K562 (cell line): Measurements from ENCODE around the gene PRKAG2. TPM values are rescaled to one million over a fixed set of nuclear protein-coding genes. Genes with fewer than 3 reads are reported as not detected.

Experiments
- ATAC-seq: fragments of 200-7000 bp; cut with Tn5 transposase; 3 replicates; pipeline ENCODE4 v1.9.1; 2020; ENCODE audit warnings: moderate library complexity
- BruUV-seq: library from RNA; stranded (reverse); fragments of 400-500 nt; replicated peaks from 2 replicates; lab custom pipeline; 2021; lab: Mats Ljungman, UMichigan
- CTCF ChIA-PET: fragments of 300-600 bp; formaldehyde crosslinking; extraction: SDS; loops from one replicate; lab custom pipeline; 2021; ENCODE audit warnings: low intra/inter-chr PET ratio; lab: Yijun Ruan, JAX
- POLR2A ChIA-PET: fragments of 300-600, 350-650 bp; sonication (Branson Sonifier 250); formaldehyde crosslinking; extraction: SDS; loops from one replicate; lab custom pipeline; 2021; ENCODE audit warnings: antibody characterized with exemption, inconsistent platforms; lab: Yijun Ruan, JAX
- DNase-seq, 4 experiments: peaks; one replicate each; pipeline versions ENCODE4 v3.0.0 to v3.0.0-alpha.2; 2011 to 2018; ENCODE audit warnings: low spot score in 3 of 4, mixed read lengths in 3 of 4; ENCODE audit errors: extremely low read depth in 1 of 4
- FAIRE-seq: peaks from 2 replicates; lab custom pipeline; 2011; peaks lifted over from hg19 to GRCh38; lab: Jason Lieb, UNC
- H2AFZ ChIP-seq: 2 replicates; pipeline ENCODE4 v1.6.0; 2011; ENCODE audit warnings: low read depth, low read length, control low read depth, inconsistent platforms
- H3K27ac ChIP-seq: fragments of 200-600 bp; 3 replicates; pipeline ENCODE4 v1.8.0; 2011; ENCODE audit warnings: low read depth, mild to moderate bottlenecking, control low read depth, inconsistent platforms, low read length, moderate library complexity, mixed read lengths; ENCODE audit errors: extremely low read depth
- H3K27me3 ChIP-seq, 2 experiments: fragments of 300-600 bp in 1 of 2; 2 replicates in 1 of 2; 3 replicates in 1 of 2; pipeline versions ENCODE4 v1.6.0 to v1.8.0; 2011; ENCODE audit warnings: inconsistent platforms in 2 of 2, low read length in 2 of 2, mild to moderate bottlenecking in 1 of 2, mixed read lengths in 1 of 2, moderate library complexity in 1 of 2; ENCODE audit not compliant: control insufficient read depth in 2 of 2, insufficient read depth in 2 of 2
- H3K36me3 ChIP-seq: fragments of 300-600 bp; 3 replicates; pipeline ENCODE4 v1.8.0; 2011; ENCODE audit warnings: mild to moderate bottlenecking, low read length, inconsistent platforms; ENCODE audit not compliant: control insufficient read depth, insufficient read depth
- H3K4me1 ChIP-seq, 2 experiments: fragments of 200-600 bp in 1 of 2; replicated peaks in 1 of 2; 2 replicates in 1 of 2; 3 replicates in 1 of 2; pipeline versions ENCODE4 v1.5.1 to v1.8.0; 2011; ENCODE audit warnings: inconsistent platforms in 2 of 2, low read length in 2 of 2, mild to moderate bottlenecking in 1 of 2, mixed read lengths in 1 of 2, moderate library complexity in 1 of 2; ENCODE audit not compliant: control insufficient read depth in 2 of 2, insufficient read depth in 2 of 2
- H3K4me2 ChIP-seq: 2 replicates; pipeline ENCODE4 v1.6.1; 2011; ENCODE audit warnings: low read length, control low read depth, inconsistent platforms, mixed read lengths; ENCODE audit not compliant: insufficient read depth
- H3K4me3 ChIP-seq: fragments of 200-600 bp; sonication (generic), shearing (Covaris generic); 2 replicates; pipeline ENCODE4 v1.5.1; 2016; ENCODE audit warnings: control low read depth, inconsistent platforms
- H3K79me2 ChIP-seq: fragments of 200-600 bp; 3 replicates; pipeline ENCODE4 v1.8.0; 2011; ENCODE audit warnings: low read length, inconsistent platforms; ENCODE audit not compliant: control insufficient read depth, insufficient read depth
- H3K9ac ChIP-seq, 2 experiments: 2 replicates each; pipeline versions ENCODE4 v1.6.0 to v1.6.1; 2011; ENCODE audit warnings: low read depth in 2 of 2, low read length in 2 of 2, control low read depth in 1 of 2, inconsistent platforms in 1 of 2, mild to moderate bottlenecking in 1 of 2, mixed read lengths in 1 of 2; ENCODE audit not compliant: insufficient read depth in 1 of 2
- H3K9me1 ChIP-seq: one replicate; pipeline ENCODE4 v1.6.0; 2011; ENCODE audit warnings: inconsistent platforms, mild to moderate bottlenecking, low read length, moderate library complexity; ENCODE audit not compliant: control insufficient read depth, insufficient read depth
- H3K9me3 ChIP-seq: replicated peaks from 2 replicates; pipeline ENCODE4 v1.5.1; 2011; ENCODE audit warnings: low read depth, low read length, inconsistent platforms; ENCODE audit not compliant: control insufficient read depth, insufficient read depth
- H4K20me1 ChIP-seq: replicated peaks from 2 replicates; pipeline ENCODE4 v1.6.1; 2011; ENCODE audit warnings: low read length, inconsistent platforms, mixed read lengths; ENCODE audit not compliant: control insufficient read depth, insufficient read depth
- BMI1 ChIP-seq: fragments of 150-350 bp; IDR thresholded peaks from 2 replicates; pipeline ENCODE4 v1.6.1; 2014; ENCODE audit warnings: low read length
- BRF2 ChIP-seq: IDR thresholded peaks from 3 replicates; pipeline ENCODE4 v1.6.1; 2011; ENCODE audit warnings: borderline replicate concordance, mild to moderate bottlenecking; ENCODE audit not compliant: insufficient read length, insufficient read depth
- CEBPG ChIP-seq, 3 experiments: fragments of 200-800 bp in 1 of 3; sonication (Bioruptor generic) in 1 of 3; sonication (generic) in 1 of 3; formaldehyde crosslinking in 1 of 3; IDR thresholded peaks in 2 of 3; conservative IDR thresholded peaks in 1 of 3; 2 replicates each; pipeline versions ENCODE4 v1.6.1 to v1.8.0; 2016 to 2022; ENCODE audit warnings: missing compliant biosample characterization in 2 of 3, missing genetic modification characterization in 2 of 3, mild to moderate bottlenecking in 1 of 3, missing genetic modification reagents in 1 of 3
- CTCFL ChIP-seq: IDR thresholded peaks from 2 replicates; pipeline ENCODE4 v1.6.1; 2011; ENCODE audit warnings: borderline replicate concordance, low read depth, mild to moderate bottlenecking, moderate library complexity, low read length; ENCODE audit not compliant: insufficient read depth, poor library complexity, severe bottlenecking
- DACH1 ChIP-seq: fragments of 450-650 bp; IDR thresholded peaks from 2 replicates; pipeline ENCODE4 v1.6.1; 2018; ENCODE audit not compliant: partially characterized antibody
- EGR1 ChIP-seq: fragments of 450-650 bp; conservative IDR thresholded peaks from 2 replicates; pipeline ENCODE4 v1.6.1; 2017; ENCODE audit warnings: mild to moderate bottlenecking
- ESRRA ChIP-seq: fragments of 450-650 bp; IDR thresholded peaks from 2 replicates; pipeline ENCODE4 v1.6.1; 2014; ENCODE audit warnings: low read depth, mild to moderate bottlenecking, moderate library complexity, borderline replicate concordance
- JUNB ChIP-seq: fragments of 450-650 bp; formaldehyde crosslinking; conservative IDR thresholded peaks from 2 replicates; pipeline ENCODE4 v1.4.0; 2020; ENCODE audit warnings: mild to moderate bottlenecking
- KHSRP ChIP-seq: fragments of 450-650 bp; IDR thresholded peaks from 2 replicates; pipeline ENCODE4 v1.6.1; 2017
- NFE2L1 ChIP-seq: fragments of 450-650 bp; IDR thresholded peaks from 2 replicates; pipeline ENCODE4 v1.6.1; 2016; ENCODE audit warnings: missing genetic modification characterization, low read depth, mild to moderate bottlenecking, missing compliant biosample characterization, moderate library complexity, borderline replicate concordance
- TCF3 ChIP-seq: sonication (generic); formaldehyde crosslinking; IDR thresholded peaks from 2 replicates; pipeline ENCODE4 v1.4.0; 2020; ENCODE audit warnings: mild to moderate bottlenecking, missing genetic modification reagents
- TCFL5 ChIP-seq: fragments of 250-450 bp; sonication (Bioruptor Pico); conservative IDR thresholded peaks from 2 replicates; pipeline ENCODE4 v1.6.1; 2021; ENCODE audit warnings: mild to moderate bottlenecking, moderate library complexity, matching md5 sums
- ZFPM2 ChIP-seq: fragments of 250-450 bp; sonication (Bioruptor Pico); IDR thresholded peaks from 2 replicates; pipeline ENCODE4 v1.5.1; 2022; ENCODE audit warnings: mild to moderate bottlenecking
- WGBS: fragments of 100-300 bp; shearing (Covaris generic); methylation state at CpG from one replicate; pipeline ENCODE4 v1.1.6; 2016; ENCODE audit warnings: low coverage, mixed read lengths; ENCODE audit not compliant: insufficient coverage; ENCODE audit errors: missing lambda C conversion rate; 5-methylcytosine and 5-hydroxymethylcytosine counted together
- in situ Hi-C: fragments of 300-500 bp; cut with MboI; formaldehyde crosslinking; loops from 4 replicates; pipeline ENCODE4 v1.15.0; 2018; ENCODE audit warnings: inconsistent platforms, mixed read lengths
- intact Hi-C: fragments of 100-400 bp; cut with micrococcal nuclease; formaldehyde crosslinking; loops from 2 replicates; pipeline ENCODE4 v1.14.2; 2022
- polyA plus RNA-seq, 8 experiments: library from polyadenylated mRNA; depleted of rRNA in 4 of 8; stranded (reverse) in 5 of 8; unstranded in 3 of 8; fragments of >200 nt; fragmentation: Nextera tagmentation in 2 of 8; fragmentation: Illumina TruSeq in 1 of 8; extraction: Ambion mirVana in 2 of 8; extraction: Trizol in 1 of 8; gene quantifications; 2 replicates each; pipeline versions ENCODE4 v1.2.1 to v1.2.3, GENCODE V29; 2011 to 2014; ENCODE audit warnings: inconsistent platforms in 1 of 8, missing spikeins in 1 of 8
- total RNA-seq, 7 experiments: library from RNA; depleted of rRNA in 6 of 7; stranded (reverse); fragments of >200 nt in 6 of 7; fragmentation: Illumina TruSeq in 2 of 7; extraction: Trizol in 2 of 7; gene quantifications; 2 replicates each; pipeline versions ENCODE4 v1.2.1 to v1.2.3, GENCODE V29; 2011 to 2021; ENCODE audit warnings: low replicate concordance in 1 of 7

Gene PRKAG2
- total and polyA plus RNA-seq, 9 of the 15 experiments (the other 6 are each of a cell fraction or from before 2014, with no cell fraction given) = 0.99 to 5.6 (median 3.3) TPM

GRCh38 chr7:151805191-151805590, 71.7 kb downstream of the PRKAG2 start:
- no peaks in the 10 kb centered on the region for H3K36me3 ChIP-seq
- no peak overlapping the region for H3K27ac ChIP-seq
- H3K4me2 ChIP-seq = no peak overlapping the region
- FAIRE-seq = no peak
- DNase-seq = no peak
- TF ChIP-seq CEBPG (CRISPR knock-in tag; IDR thresholded peaks at IDR 0.05) = no peak
- no peak for TF ChIP-seq CEBPG (tag; conservative IDR thresholded peaks at IDR 0.05 in 1 of 2, IDR thresholded peaks at IDR 0.05 in 1 of 2)
- no peak for TF ChIP-seq TCFL5
- no peak for TF ChIP-seq ZFPM2 (CRISPR knock-in tag)
- BruUV-seq = no TSS peak
- H2AFZ ChIP-seq = no peak overlapping the region
- under 1% methylated on average over 6 of the region's 6 CpGs for WGBS
- peaks cover 0 to 3% of the 10 kb centered on the region in 2 experiments; a peak in 1 of 5 replicates for H3K4me1 ChIP-seq
- CTCF ChIA-PET = no interaction called here
- intact Hi-C loops = no loop called here
- no peaks in the 10 kb centered on the region for H3K9me3 ChIP-seq
- 0 out of 2 replicates have a peak, but pooled peaks cover 13% of the 10 kb centered on the region for H4K20me1 ChIP-seq
- H3K79me2 ChIP-seq = no peaks in the 10 kb centered on the region
- no peak overlapping the region for H3K9ac ChIP-seq
- H3K27me3 ChIP-seq = peaks cover 73 to 86% of the 10 kb centered on the region in 2 experiments
- in situ Hi-C loops = no loop called here
- no peak overlapping the region for H3K4me3 ChIP-seq
- no peaks in the 10 kb centered on the region for H3K9me1 ChIP-seq
- ATAC-seq = no peak
- POLR2A ChIA-PET = interaction anchor here (0.6 to 1.2 kb wide), 2 partner anchors 10 to 1181 kb away, joined by 3 to 4 read pairs; no protein-coding TSS in a partner anchor

GRCh38 chr7:151804756-151805155, 72.2 kb downstream of the PRKAG2 start:
- intact Hi-C loops = no loop called here
- TF ChIP-seq NFE2L1 (tag) = no peak
- no peak for TF ChIP-seq EGR1
- no peak for TF ChIP-seq KHSRP
- no peak for TF ChIP-seq TCFL5
- TF ChIP-seq DACH1 = no peak
- TF ChIP-seq TCF3 = no peak
- no peak for TF ChIP-seq BRF2
- no peak for TF ChIP-seq BMI1
- no peak for TF ChIP-seq JUNB (CRISPR knock-in tag)
- TF ChIP-seq CTCFL = no peak
- TF ChIP-seq ESRRA = no peak

More at GRCh38 chr7:151804756-151805155, 72.2 kb downstream of the PRKAG2 start:
- Histone ChIP-seq H3K4me1 (peaks cover 0 to 3% of the 10 kb centered on the region in 2 experiments; a peak in 1 of 5 replicates), H4K20me1 (0 out of 2 replicates have a peak, but pooled peaks cover 10% of the 10 kb centered on the region), H3K27me3 (peaks cover 68 to 86% of the 10 kb centered on the region in 2 experiments), H3K9me1 (no peaks in the 10 kb centered on the region), H3K79me2 (no peaks in the 10 kb centered on the region), H3K9me3 (no peaks in the 10 kb centered on the region), H3K36me3 (no peaks in the 10 kb centered on the region), H3K9ac (no peak overlapping the region), H3K4me2 (no peak overlapping the region), H3K4me3 (no peak overlapping the region), H2AFZ (no peak overlapping the region), H3K27ac (no peak overlapping the region; the same call in 2 of the 3 replicates)
- ChIA-PET POLR2A (interaction anchor here (0.6 to 1.2 kb wide), 2 partner anchors 10 to 1181 kb away, joined by 3 to 4 read pairs; no protein-coding TSS in a partner anchor), CTCF (no interaction called here)
- FAIRE-seq = no peak
- BruUV-seq = no TSS peak
- no peak for DNase-seq
- WGBS = 0% methylated on average over 9 of the region's 9 CpGs
- ATAC-seq = no peak
- in situ Hi-C loops = no loop called here
